ENCODE measurements around the gene PPM1B. TPM values are rescaled to one million over a fixed set of nuclear protein-coding genes. Genes with fewer than 3 reads are reported as not detected.

Gene PPM1B
- total and polyA plus RNA-seq, 7 experiments from 2014 or later, result 46.0 to 89.5 (median 74.7) TPM

GRCh38 chr2:44137048-44137447 lies 31.6 kb upstream of the PPM1B start:
- Histone ChIP-seq H3K4me1 (ENCODE audit: control insufficient read depth in 2 of 2, insufficient read depth in 2 of 2, low read length in 2 of 2) (no peaks in the 10 kb centered on the region), H3K9me3 (ENCODE audit: control insufficient read depth in 2 of 3, low read length in 3 of 3) (no peaks in the 10 kb centered on the region), H3K27ac (ENCODE audit: low read depth, low read length) (no peak overlapping the region), H3K4me3 (ENCODE audit: low read length) (no peak overlapping the region), H3K27me3 (ENCODE audit: control insufficient read depth in 2 of 2, insufficient read depth in 2 of 2, low read length in 2 of 2) (no peaks in the 10 kb centered on the region), H3K36me3 (ENCODE audit: control insufficient read depth in 2 of 3, insufficient read depth in 3 of 3, low read length in 3 of 3) (no peaks in the 10 kb centered on the region)
- ChIA-PET CTCF (no interaction called here), POLR2A (no interaction called here)
- intact Hi-C loops (cut with micrococcal nuclease), result no loop called here
- H3K27ac Mint-ChIP-seq, result no peak overlapping the region
- H3K36me3 Mint-ChIP-seq, result peaks cover 0 to 3% (median 0%) of the 10 kb centered on the region in 5 donors
- peaks cover 2 to 25% (median 11%) of the 10 kb centered on the region in 7 donors for H3K4me1 Mint-ChIP-seq
- peaks cover 0 to 9% (median 3%) of the 10 kb centered on the region in 11 donors for H3K9me3 Mint-ChIP-seq
- H3K27me3 Mint-ChIP-seq, result peaks cover 0 to 19% (median 0%) of the 10 kb centered on the region in 5 donors
- no peak for ATAC-seq
- no peak overlapping the region for H3K4me3 Mint-ChIP-seq
- no peak for DNase-seq

- Histone ChIP-seq H3K27ac (ENCODE audit: low read depth, low read length) (no peak overlapping the region), H3K4me3 (ENCODE audit: low read length) (no peak overlapping the region), H3K27me3 (ENCODE audit: control insufficient read depth in 2 of 2, insufficient read depth in 2 of 2, low read length in 2 of 2) (no peaks in the 10 kb centered on the region), H3K9me3 (ENCODE audit: control insufficient read depth in 2 of 3, low read length in 3 of 3) (no peaks in the 10 kb centered on the region), H3K4me1 (ENCODE audit: control insufficient read depth in 2 of 2, insufficient read depth in 2 of 2, low read length in 2 of 2) (no peaks in the 10 kb centered on the region), H3K36me3 (ENCODE audit: control insufficient read depth in 2 of 3, insufficient read depth in 3 of 3, low read length in 3 of 3) (no peaks in the 10 kb centered on the region)
- CTCF ChIA-PET, result no interaction called here
- no peaks in the 10 kb centered on the region for H3K36me3 Mint-ChIP-seq
- H3K9me3 Mint-ChIP-seq, result peaks cover 0 to 6% (median 0%) of the 10 kb centered on the region in 11 donors
- H3K27me3 Mint-ChIP-seq, result peaks cover 0 to 19% (median 0%) of the 10 kb centered on the region in 5 donors
- intact Hi-C loops (cut with micrococcal nuclease), result no loop called here
- DNase-seq (no peak), ATAC-seq (no peak)
- POLR2A ChIA-PET, result no interaction called here
- H3K4me3 Mint-ChIP-seq, result no peak overlapping the region
- no peak overlapping the region for H3K27ac Mint-ChIP-seq
- peaks cover 2 to 24% (median 11%) of the 10 kb centered on the region in 7 donors for H3K4me1 Mint-ChIP-seq
Measured at GRCh38 chr2:44137872-44138551, 30.7 kb upstream of the PPM1B start.

GRCh38 chr2:44139741-44140140 lies 28.9 kb upstream of the PPM1B start:
- peak overlapping the region in 3 of 10 donors; percentile 11 to 48 (median 15) for H3K4me3 Mint-ChIP-seq
- peak in 4 of 9 donors; percentile 1 to 19 (median 4) for DNase-seq
- peaks cover 0 to 15% (median 0%) of the 10 kb centered on the region in 5 donors for H3K27me3 Mint-ChIP-seq
- ChIA-PET POLR2A (no interaction called here), CTCF (no interaction called here)
- H3K4me3 ChIP-seq (ENCODE audit: low read length), result no peak overlapping the region
- no peaks in the 10 kb centered on the region for H3K27me3 ChIP-seq (ENCODE audit: control insufficient read depth in 2 of 2, insufficient read depth in 2 of 2, low read length in 2 of 2)
- H3K27ac ChIP-seq (ENCODE audit: low read depth, low read length), result no peak overlapping the region
- no peaks in the 10 kb centered on the region for H3K36me3 ChIP-seq (ENCODE audit: control insufficient read depth in 2 of 3, insufficient read depth in 3 of 3, low read length in 3 of 3)
- H3K9me3 ChIP-seq (ENCODE audit: control insufficient read depth in 2 of 3, low read length in 3 of 3), result no peaks in the 10 kb centered on the region
- no peaks in the 10 kb centered on the region for H3K4me1 ChIP-seq (ENCODE audit: control insufficient read depth in 2 of 2, insufficient read depth in 2 of 2, low read length in 2 of 2)
- peaks cover 2 to 16% (median 11%) of the 10 kb centered on the region in 7 donors for H3K4me1 Mint-ChIP-seq
- intact Hi-C loops (cut with micrococcal nuclease), result no loop called here
- ATAC-seq, result no peak
- no peak overlapping the region for H3K27ac Mint-ChIP-seq
- no peaks in the 10 kb centered on the region for H3K36me3 Mint-ChIP-seq
- H3K9me3 Mint-ChIP-seq, result peaks cover 0 to 2% (median 0%) of the 10 kb centered on the region in 11 donors

- no peak for ATAC-seq
- Histone ChIP-seq H3K27ac (ENCODE audit: low read depth, low read length) (no peak overlapping the region), H3K27me3 (ENCODE audit: control insufficient read depth in 2 of 2, insufficient read depth in 2 of 2, low read length in 2 of 2) (no peaks in the 10 kb centered on the region), H3K4me1 (ENCODE audit: control insufficient read depth in 2 of 2, insufficient read depth in 2 of 2, low read length in 2 of 2) (no peaks in the 10 kb centered on the region), H3K9me3 (ENCODE audit: control insufficient read depth in 2 of 3, low read length in 3 of 3) (no peaks in the 10 kb centered on the region), H3K4me3 (ENCODE audit: low read length) (no peak overlapping the region), H3K36me3 (ENCODE audit: control insufficient read depth in 2 of 3, insufficient read depth in 3 of 3, low read length in 3 of 3) (no peaks in the 10 kb centered on the region)
- no peak overlapping the region for H3K27ac Mint-ChIP-seq
- peaks cover 0 to 4% (median 0%) of the 10 kb centered on the region in 11 donors for H3K9me3 Mint-ChIP-seq
- no peaks in the 10 kb centered on the region for H3K36me3 Mint-ChIP-seq
- H3K4me3 Mint-ChIP-seq, result no peak overlapping the region
- H3K27me3 Mint-ChIP-seq, result peaks cover 0 to 9% (median 0%) of the 10 kb centered on the region in 5 donors
- POLR2A ChIA-PET, result interaction anchor here (0.5 kb wide), 1 partner anchor 30 kb away, joined by 3 read pairs; no protein-coding TSS in a partner anchor
- intact Hi-C loops (cut with micrococcal nuclease), result no loop called here
- peaks cover 2 to 16% (median 11%) of the 10 kb centered on the region in 7 donors for H3K4me1 Mint-ChIP-seq
- CTCF ChIA-PET, result interaction anchor here (0.6 to 0.9 kb wide), 2 partner anchors 10 kb away, joined by 3 read pairs; no protein-coding TSS in a partner anchor
- DNase-seq, result no peak
Measured at GRCh38 chr2:44142306-44142705, 26.4 kb upstream of the PPM1B start.

GRCh38 chr2:44143701-44144100 lies 25.0 kb upstream of the PPM1B start:
- Mint-ChIP-seq H3K4me1 (peaks cover 2 to 14% (median 11%) of the 10 kb centered on the region in 7 donors), H3K9me3 (peaks cover 0 to 4% (median 0%) of the 10 kb centered on the region in 11 donors), H3K4me3 (no peak overlapping the region), H3K36me3 (no peaks in the 10 kb centered on the region), H3K27ac (no peak overlapping the region), H3K27me3 (peaks cover 0 to 9% (median 0%) of the 10 kb centered on the region in 5 donors)
- ChIA-PET POLR2A (no interaction called here), CTCF (no interaction called here)
- H3K4me1 ChIP-seq (ENCODE audit: control insufficient read depth in 2 of 2, insufficient read depth in 2 of 2, low read length in 2 of 2), result no peaks in the 10 kb centered on the region
- H3K36me3 ChIP-seq (ENCODE audit: control insufficient read depth in 2 of 3, insufficient read depth in 3 of 3, low read length in 3 of 3), result no peaks in the 10 kb centered on the region
- intact Hi-C loops (cut with micrococcal nuclease), result no loop called here
- H3K27ac ChIP-seq (ENCODE audit: low read depth, low read length), result no peak overlapping the region
- no peaks in the 10 kb centered on the region for H3K27me3 ChIP-seq (ENCODE audit: control insufficient read depth in 2 of 2, insufficient read depth in 2 of 2, low read length in 2 of 2)
- ATAC-seq (no peak), DNase-seq (no peak)
- no peak overlapping the region for H3K4me3 ChIP-seq (ENCODE audit: low read length)
- no peaks in the 10 kb centered on the region for H3K9me3 ChIP-seq (ENCODE audit: control insufficient read depth in 2 of 3, low read length in 3 of 3)

- H3K27ac Mint-ChIP-seq, result no peak overlapping the region
- ChIA-PET CTCF (no interaction called here), POLR2A (no interaction called here)
- no peak overlapping the region for H3K4me3 Mint-ChIP-seq
- H3K4me1 ChIP-seq (ENCODE audit: control insufficient read depth in 2 of 2, insufficient read depth in 2 of 2, low read length in 2 of 2), result no peaks in the 10 kb centered on the region
- H3K4me3 ChIP-seq (ENCODE audit: low read length), result no peak overlapping the region
- H3K27ac ChIP-seq (ENCODE audit: low read depth, low read length), result no peak overlapping the region
- H3K36me3 Mint-ChIP-seq, result no peaks in the 10 kb centered on the region
- DNase-seq (no peak), ATAC-seq (no peak)
- no peaks in the 10 kb centered on the region for H3K9me3 ChIP-seq (ENCODE audit: control insufficient read depth in 2 of 3, low read length in 3 of 3)
- H3K4me1 Mint-ChIP-seq, result no peaks in the 10 kb centered on the region
- H3K9me3 Mint-ChIP-seq, result peaks cover 0 to 2% (median 0%) of the 10 kb centered on the region in 11 donors
- H3K27me3 Mint-ChIP-seq, result peaks cover 0 to 6% (median 0%) of the 10 kb centered on the region in 5 donors
- no peaks in the 10 kb centered on the region for H3K27me3 ChIP-seq (ENCODE audit: control insufficient read depth in 2 of 2, insufficient read depth in 2 of 2, low read length in 2 of 2)
- no peaks in the 10 kb centered on the region for H3K36me3 ChIP-seq (ENCODE audit: control insufficient read depth in 2 of 3, insufficient read depth in 3 of 3, low read length in 3 of 3)
- intact Hi-C loops (cut with micrococcal nuclease), result no loop called here
Measured at GRCh38 chr2:44148999-44149398, 19.7 kb upstream of the PPM1B start.

- H3K27ac Mint-ChIP-seq, result no peak overlapping the region
- H3K27me3 Mint-ChIP-seq, result peaks cover 0 to 6% (median 0%) of the 10 kb centered on the region in 5 donors
- H3K4me1 Mint-ChIP-seq, result no peaks in the 10 kb centered on the region
- no peak overlapping the region for H3K4me3 ChIP-seq (ENCODE audit: low read length)
- DNase-seq, result no peak
- H3K36me3 ChIP-seq (ENCODE audit: control insufficient read depth in 2 of 3, insufficient read depth in 3 of 3, low read length in 3 of 3), result no peaks in the 10 kb centered on the region
- no peaks in the 10 kb centered on the region for H3K27me3 ChIP-seq (ENCODE audit: control insufficient read depth in 2 of 2, insufficient read depth in 2 of 2, low read length in 2 of 2)
- no peak overlapping the region for H3K27ac ChIP-seq (ENCODE audit: low read depth, low read length)
- H3K4me3 Mint-ChIP-seq, result no peak overlapping the region
- CTCF ChIA-PET, result no interaction called here
- ATAC-seq, result no peak
- no peaks in the 10 kb centered on the region for H3K9me3 ChIP-seq (ENCODE audit: control insufficient read depth in 2 of 3, low read length in 3 of 3)
- peaks cover 0 to 2% (median 0%) of the 10 kb centered on the region in 11 donors for H3K9me3 Mint-ChIP-seq
- POLR2A ChIA-PET, result interaction anchor here (0.6 kb wide), 1 partner anchor 29 kb away, joined by 3 read pairs; no protein-coding TSS in a partner anchor
- H3K4me1 ChIP-seq (ENCODE audit: control insufficient read depth in 2 of 2, insufficient read depth in 2 of 2, low read length in 2 of 2), result no peaks in the 10 kb centered on the region
- H3K36me3 Mint-ChIP-seq, result no peaks in the 10 kb centered on the region
- intact Hi-C loops (cut with micrococcal nuclease), result no loop called here
Measured at GRCh38 chr2:44150473-44150872, 18.2 kb upstream of the PPM1B start.
